B cell (primary cell): ENCODE measurements around the gene GASK1A.

Experiments used
- CTCF ChIP-seq: fragments of 200-600 bp; IDR thresholded peaks from one replicate; pipeline ENCODE4 v1.8.0; 2022; ENCODE audit warnings: antibody characterized with exemption, mild to moderate bottlenecking
- EZH2 ChIP-seq: IDR thresholded peaks from 2 replicates; pipeline ENCODE4 v1.6.1; 2012; ENCODE audit warnings: borderline replicate concordance, low read depth, mild to moderate bottlenecking, moderate library complexity, low read length; ENCODE audit not compliant: insufficient read depth, poor library complexity, severe bottlenecking

- TF ChIP-seq CTCF (no peak), EZH2 (no peak)
Observed at GRCh38 chr3:42991341-42992315, 12.5 kb downstream of the GASK1A start.
